Stromal cell of bone marrow (primary cell): ENCODE results near the gene BACH2.

ENCODE experiments used
- DNase-seq: peaks from one replicate; pipeline ENCODE4 v3.0.0-alpha.2; 2012; ENCODE audit warnings: low read depth

The BACH2 gene

GRCh38 chr6:90277302-90278011, 19.2 kb downstream of the BACH2 start:
- no peak for DNase-seq

- DNase-seq: no peak
These were observed 22.1 kb downstream of the BACH2 start for GRCh38 chr6:90274451-90275030.

GRCh38 chr6:90273863-90274262, 22.8 kb downstream of the BACH2 start:
- no peak for DNase-seq

GRCh38 chr6:90272895-90273294, 23.7 kb downstream of the BACH2 start:
- no peak for DNase-seq

GRCh38 chr6:90271831-90272230, 24.8 kb downstream of the BACH2 start:
- DNase-seq: no peak

- DNase-seq: no peak
These were observed 27.3 kb downstream of the BACH2 start for GRCh38 chr6:90269334-90269733.

GRCh38 chr6:90268178-90268577, 28.5 kb downstream of the BACH2 start:
- DNase-seq: no peak

- DNase-seq: no peak
These were observed 29.6 kb downstream of the BACH2 start for GRCh38 chr6:90266905-90267621.

DNA sequence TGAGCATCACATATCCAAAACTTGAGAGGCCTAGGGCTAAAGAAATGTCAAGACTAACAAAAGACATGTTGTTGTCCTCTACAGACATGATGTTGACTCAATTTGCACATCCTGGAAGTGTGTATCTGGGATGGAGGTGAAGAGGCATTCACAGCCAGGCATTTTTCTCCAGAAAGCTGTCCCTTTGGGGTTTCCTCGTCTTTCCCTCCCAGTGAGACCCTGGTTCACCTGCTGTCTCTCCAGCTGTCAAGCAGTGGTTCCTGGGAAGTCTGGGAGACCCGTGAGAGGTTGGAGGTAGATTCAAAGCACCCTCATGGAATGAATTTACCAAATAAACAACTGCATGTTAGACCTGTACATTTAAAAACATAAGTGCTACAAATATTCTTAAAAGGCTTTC, 32.1 kb downstream of the BACH2 start:
- no peak for DNase-seq

- DNase-seq: no peak
These were observed 33.0 kb downstream of the BACH2 start for GRCh38 chr6:90263633-90264032.

- DNase-seq: no peak
These were observed 34.8 kb downstream of the BACH2 start for GRCh38 chr6:90261801-90262200.

DNA sequence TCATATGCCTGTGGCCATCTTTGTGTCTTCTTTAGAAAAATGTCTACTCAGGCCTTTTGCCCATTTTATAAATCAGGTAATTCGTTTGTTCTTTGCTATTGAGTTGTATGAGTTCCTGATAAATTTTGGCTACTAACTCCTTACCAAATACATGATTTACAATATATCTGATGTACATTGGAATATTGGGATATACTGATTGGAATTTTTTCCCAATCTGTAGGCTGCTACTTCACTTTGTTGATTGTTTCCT, 39.2 kb downstream of the BACH2 start:
- DNase-seq: no peak

DNA sequence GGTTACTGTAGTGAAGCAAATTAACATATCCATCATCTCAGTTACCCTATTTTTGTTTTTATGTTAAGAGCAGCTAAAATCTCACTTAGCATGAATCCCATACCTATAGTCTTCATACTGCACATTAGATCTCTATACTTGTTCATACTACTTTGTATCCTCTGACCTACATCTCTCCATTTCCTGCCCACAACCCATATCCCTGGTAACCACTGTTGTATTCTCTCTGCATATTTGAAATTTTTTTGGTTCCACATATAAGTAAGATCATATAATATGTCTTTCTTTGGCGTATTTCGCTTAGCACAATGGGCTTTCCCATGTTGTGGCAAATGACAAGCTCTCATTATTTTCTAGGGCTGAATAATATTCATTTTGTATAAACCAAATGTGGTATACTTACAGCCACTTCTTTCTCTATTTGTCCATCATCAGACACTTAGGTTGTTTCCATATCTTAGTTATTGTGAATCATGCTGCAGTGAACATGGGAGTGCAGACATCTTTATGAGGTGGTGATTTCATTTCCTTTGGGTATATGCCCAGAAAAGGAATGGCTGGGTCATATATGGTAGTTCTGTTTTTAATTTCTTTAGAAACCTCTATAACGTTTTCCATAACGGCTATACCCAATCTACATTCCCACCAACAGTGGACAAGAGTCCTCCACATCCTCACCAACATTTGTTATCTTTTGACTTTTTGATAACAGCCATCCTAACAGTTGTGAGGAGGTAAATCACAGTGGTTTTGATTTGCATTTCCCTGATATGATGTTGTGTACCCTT, 39.8 kb downstream of the BACH2 start:
- peak; percentile 65 for DNase-seq

DNA sequence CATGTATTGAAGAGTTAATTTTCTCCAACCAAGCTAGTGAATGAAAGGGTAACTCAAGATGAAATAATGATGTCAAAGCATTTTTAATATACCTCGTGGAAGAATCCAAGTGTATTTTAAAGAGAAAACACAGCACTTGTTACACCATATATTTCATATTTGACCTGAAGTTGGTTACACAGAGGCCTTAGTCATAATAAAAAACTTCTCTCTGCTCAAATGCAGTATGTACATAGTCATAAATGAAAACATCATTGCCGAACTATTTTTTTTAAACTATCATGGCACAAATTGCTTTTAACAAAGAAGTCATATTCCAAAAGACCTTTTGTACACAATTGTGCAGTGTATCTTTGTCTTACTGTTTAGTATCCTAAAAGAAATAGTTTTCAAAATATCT, 43.0 kb downstream of the BACH2 start:
- no peak for DNase-seq

- no peak for DNase-seq
These were observed 45.2 kb downstream of the BACH2 start for GRCh38 chr6:90251295-90251992.

DNA sequence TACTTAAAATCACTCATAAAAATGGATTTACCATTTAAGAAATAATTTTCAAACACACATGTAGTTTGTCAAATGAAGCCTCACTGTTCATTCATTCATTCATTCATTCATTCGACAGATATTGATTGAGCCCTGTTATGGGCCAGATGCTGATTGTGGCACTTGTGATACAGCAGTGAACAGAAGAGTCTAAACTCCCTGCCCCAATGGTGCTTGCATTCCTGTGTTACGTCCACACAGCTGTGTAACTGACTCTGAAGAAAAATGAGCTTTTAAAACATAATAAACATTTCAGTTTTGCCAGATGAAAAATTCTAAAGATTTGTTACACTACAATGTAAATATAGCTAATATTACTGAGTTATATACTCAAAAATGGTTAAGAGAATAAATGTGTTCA, 46.2 kb downstream of the BACH2 start:
- no peak for DNase-seq

- DNase-seq: no peak
These were observed 47.2 kb downstream of the BACH2 start for GRCh38 chr6:90249458-90249857.

DNA sequence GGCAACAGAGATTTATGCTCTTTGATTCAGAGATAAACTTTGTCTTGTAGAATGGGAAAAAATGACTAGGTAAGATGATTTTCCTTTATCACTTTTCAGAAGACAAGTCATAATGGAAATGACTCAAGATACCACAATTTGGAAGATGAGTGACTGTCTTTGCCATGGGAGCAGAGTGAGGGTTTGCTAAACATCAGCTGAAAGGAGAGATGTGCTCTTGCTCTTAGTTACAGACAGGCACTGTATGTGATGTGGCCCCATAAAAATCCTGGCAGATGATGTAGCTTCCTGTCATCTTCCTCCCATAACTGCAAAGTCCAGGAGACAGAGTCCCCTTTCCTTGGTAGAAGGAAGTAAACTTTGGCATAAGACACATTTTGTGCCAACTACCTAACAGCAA, 47.6 kb downstream of the BACH2 start:
- peak; percentile 12 for DNase-seq

DNA sequence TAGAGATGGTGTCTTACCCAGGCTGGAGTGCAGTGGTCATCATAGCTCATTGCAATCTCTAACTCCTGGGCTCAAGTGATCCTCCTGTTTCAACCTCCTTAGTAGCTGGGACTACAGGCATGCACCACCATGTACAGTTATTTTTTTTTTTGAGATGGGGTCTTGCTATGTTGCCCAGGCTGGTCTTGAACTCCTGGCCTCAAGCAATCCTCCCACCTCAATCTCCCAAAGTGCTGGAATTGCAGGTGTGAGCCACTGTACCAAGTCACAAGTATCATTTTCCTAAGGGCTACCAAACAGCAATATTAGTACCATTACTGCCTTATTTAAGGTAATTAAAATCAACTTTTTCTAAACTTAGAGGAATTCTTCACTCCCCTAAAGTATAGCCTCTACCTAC, 49.4 kb downstream of the BACH2 start:
- DNase-seq: no peak

DNA sequence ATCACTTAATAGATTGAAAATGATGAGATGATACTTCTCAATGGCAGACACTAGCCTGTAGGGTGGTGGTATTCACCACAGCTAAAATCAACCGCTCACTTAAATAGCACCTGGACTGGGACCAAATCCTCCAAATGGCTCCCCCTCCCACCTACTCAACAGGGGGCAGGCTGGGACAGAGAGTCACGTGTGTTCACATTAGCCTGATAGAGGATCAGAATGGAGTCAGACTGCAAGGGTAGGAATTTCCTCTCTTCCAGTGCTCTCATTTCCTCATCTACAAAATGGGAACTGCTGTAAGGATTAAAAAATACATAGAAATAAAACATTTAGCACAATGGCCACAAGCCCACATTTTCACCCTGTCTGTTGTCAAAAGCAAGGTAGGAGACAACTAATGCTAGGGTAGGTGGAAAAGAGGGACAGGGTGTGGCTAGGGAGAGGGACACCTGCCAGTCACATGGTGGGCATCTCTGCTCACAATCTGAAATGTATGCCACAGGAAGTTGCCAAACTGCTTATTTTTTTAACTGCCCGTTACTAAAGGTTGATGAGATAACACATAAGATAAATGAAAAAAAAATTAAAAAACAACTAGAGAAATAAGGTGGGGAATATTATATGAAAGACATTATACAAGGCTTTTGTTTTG, 55.3 kb downstream of the BACH2 start:
- DNase-seq: no peak

DNA sequence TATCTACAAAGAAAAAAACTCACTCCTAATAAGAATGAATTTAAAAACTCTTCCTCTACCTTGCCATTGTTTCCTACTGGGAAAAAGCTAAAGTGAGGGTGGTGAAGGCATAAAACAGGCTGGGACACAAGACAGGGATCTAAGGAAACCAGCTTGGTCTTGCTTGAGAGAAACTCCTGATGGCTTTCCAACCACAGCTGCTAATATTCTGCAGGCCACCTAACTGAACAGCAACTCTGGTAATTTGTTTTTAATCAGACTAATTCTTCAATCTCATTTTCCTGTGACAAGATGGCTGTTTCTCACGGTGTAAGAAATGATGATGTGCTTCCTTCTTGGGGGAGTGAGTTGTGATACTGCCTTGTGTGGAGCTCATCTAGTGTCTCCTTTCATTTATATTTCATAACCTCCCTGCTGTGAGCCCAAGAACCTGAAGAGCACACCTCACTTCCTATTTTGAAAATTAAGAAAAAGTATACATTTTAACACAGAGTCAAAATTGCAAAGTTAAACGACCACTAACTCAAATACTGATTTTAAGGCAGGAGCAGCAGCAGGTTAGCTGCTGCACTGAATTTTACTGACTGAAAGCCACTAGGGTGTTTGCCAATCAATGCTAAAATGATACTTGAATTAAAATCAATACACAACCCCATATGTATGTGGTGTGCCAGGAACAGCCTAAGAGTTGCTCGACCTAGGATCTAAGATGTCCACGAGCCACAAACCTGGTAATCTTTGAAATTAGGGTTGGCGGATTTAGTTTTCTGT, 58.0 kb downstream of the BACH2 start:
- DNase-seq: no peak
